HG03575 (cell line): ENCODE measurements around the gene LMTK2.

Experiments
- ATAC-seq: cut with Tn5 transposase; IDR thresholded peaks from one replicate; pipeline ENCODE4 v1.9.1; 2021; ENCODE audit not compliant: unreplicated experiment, insufficient number of reproducible peaks, low FRiP score; ENCODE audit errors: extremely low read depth

The LMTK2 gene

DNA sequence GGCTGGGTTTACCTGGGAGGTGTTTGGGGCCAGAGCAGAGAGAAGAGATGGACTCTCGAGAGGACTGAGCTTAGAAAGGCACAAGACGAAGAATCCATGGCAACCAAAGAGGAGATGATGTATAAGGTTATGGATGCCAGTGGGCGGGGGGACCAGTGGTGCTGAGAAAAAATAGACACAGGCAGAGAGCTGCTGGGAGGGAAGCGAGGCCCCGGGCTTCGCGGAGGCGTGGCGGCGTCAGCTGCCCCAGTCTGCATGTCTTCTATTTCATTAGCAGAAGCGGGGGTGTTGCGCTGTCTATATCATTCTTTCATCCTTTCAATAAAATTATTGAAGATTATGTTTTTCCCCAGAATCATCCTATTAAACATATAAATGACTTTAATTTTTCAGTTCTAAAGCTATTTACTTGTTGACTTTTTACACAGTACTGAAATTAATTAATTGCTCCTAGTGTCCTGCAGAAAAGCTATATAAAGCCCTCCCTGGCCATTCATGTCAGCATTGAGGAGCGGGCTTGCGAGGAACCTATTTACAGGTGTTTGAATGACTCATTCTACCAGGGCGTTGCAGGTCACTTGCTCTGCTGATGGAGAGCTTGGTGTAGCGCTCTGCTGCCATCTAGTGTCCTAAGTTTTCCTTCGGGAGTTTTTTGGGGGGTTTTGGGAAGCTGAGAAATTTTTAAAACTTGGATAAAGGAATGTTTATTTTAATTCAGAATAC lies 61.7 kb downstream of the LMTK2 start:
- ATAC-seq, result no peak

- ATAC-seq, result no peak
These were observed 62.4 kb downstream of the LMTK2 start for GRCh38 chr7:98168904-98169621.

- ATAC-seq, result no peak
These were observed 64.3 kb downstream of the LMTK2 start for GRCh38 chr7:98170966-98171365.

DNA sequence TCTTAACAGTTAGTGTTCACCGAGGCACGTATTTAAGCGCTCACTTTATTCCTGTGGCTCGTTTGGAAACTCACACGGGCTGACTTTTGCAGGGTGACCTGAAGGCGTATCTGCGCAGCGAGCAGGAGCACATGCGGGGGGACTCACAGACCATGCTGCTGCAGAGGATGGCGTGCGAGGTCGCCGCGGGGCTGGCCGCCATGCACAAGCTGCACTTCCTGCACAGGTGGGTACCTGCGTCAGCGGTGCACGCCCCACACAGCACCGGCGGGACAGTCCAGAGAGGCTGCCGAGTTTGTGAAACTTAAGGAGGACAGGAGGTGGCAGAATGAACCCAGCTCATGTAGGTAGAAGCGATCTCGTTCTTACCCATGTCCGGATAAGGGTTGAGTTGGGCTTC lies 64.8 kb downstream of the LMTK2 start:
- ATAC-seq, result no peak

DNA sequence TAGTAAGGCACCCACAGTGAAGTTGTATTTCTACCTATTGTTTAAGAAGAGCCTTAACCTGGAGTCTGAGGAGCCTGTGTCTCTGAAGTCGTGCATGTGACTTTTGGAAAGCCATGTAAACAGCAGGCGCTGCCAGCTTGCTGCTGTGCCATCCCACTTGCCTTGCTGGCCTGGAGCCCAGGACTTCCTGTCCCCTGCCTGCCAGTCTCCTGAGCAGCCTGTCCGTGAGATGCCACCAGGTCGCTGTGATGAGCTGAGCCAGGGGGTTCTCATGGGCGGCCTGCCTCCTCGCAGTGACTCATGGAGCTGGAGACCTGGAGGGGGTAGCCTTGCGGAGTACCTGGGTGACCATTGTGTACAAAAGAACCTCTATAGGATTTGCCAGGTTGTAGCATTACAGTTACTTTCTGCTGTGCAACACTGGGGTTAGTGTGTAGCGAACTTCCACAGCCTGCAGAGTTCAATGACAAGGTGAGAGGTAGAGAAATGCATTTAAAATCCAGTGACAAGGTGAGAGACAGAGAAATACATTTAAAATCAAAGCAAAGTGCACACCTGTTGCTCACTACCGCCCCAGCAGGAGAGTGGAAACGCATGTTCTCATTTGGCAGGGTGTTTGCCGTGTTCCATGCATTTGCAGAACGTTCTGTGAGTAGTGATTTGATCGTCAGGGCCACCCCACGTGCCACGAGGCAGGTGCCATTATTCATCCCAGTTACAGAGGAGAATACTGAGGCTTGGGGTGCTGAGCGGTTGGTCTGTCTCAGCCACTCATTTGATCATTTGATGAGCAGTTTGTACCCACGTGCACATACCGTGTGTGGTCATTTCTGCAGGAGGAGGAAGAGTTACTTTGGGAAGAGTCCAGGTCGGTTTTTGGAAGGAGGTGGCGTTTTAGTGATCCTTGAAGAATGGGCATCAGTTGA lies 67.9 kb downstream of the LMTK2 start:
- no peak for ATAC-seq

- no peak for ATAC-seq
These were observed 68.7 kb downstream of the LMTK2 start for GRCh38 chr7:98175260-98175940.

DNA sequence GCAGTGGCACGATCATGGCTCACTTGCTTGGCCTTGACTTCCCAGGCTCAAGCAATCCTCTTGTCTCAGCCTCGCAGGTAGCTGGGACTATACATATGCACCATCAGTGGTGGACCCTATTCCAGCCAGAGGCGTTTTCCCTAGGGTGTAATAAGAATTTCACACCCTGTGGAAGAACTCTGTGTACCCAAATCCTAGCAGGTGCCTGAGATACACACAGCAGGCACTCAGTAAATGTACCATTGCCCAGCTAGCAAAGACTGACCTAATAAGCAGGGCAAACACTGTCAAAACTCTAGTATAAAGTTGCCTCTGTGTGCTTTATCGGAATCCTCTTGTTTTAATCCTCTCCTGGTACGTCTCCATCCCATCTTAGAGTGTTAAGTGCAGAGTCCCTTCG lies 70.9 kb downstream of the LMTK2 start:
- ATAC-seq, result no peak

DNA sequence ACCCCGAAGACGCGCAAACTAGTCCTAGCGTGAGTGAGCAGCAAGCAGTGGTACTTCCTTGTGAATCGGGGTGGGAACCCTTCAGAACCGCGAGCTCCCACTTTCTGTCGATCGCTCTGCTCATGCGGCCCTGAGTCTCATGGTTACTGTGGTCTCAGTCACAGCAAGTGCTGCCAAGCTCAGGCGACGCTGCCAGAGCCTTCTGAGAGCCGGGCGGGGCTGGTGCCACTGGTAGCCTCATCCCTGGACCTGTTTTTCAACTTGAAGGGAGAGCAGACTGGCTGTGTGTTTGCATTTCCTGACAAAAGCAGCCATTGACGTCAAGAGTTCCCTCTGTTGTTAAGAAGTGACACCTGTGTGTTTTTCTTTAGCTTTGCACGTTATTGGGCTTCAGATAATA lies 71.7 kb downstream of the LMTK2 start:
- no peak for ATAC-seq

DNA sequence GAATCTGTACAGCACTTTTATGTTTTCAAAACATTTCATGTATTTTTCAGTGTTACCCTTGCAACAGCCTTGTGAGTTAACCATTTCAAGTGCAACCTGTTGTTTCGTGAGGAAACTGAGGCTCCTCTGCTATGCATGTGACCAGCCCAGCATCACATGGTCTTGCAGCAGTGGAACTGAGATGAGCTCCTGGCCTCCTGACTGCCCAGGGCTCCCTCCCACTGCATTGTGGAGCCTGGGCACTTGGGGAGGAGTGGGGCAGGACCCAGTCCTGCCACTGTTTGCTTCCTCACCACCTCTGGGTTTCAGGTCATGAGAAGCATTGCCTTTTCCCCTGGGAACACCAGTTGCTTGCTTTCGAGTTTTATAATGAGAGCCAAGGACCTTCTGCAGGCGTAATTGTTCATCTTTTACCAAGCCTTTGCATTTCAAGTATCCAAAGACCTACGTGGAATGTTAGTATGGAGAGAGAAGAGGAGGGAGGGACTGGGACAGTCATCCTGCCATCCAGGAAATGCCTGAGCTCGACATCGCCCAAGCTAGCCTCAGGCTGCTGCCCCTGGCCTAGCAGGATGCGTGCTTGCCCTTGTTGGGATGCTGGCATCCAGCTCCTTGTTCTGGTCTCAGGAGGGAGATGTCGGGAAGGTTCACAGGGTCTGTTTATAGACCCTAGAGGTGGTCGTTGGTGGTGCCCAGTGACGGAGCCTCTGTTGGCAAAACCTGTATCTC lies 72.3 kb downstream of the LMTK2 start:
- ATAC-seq, result no peak

GRCh38 chr7:98180751-98181150 lies 74.1 kb downstream of the LMTK2 start:
- no peak for ATAC-seq

GRCh38 chr7:98185101-98185500 lies 78.4 kb downstream of the LMTK2 start:
- ATAC-seq, result no peak

DNA sequence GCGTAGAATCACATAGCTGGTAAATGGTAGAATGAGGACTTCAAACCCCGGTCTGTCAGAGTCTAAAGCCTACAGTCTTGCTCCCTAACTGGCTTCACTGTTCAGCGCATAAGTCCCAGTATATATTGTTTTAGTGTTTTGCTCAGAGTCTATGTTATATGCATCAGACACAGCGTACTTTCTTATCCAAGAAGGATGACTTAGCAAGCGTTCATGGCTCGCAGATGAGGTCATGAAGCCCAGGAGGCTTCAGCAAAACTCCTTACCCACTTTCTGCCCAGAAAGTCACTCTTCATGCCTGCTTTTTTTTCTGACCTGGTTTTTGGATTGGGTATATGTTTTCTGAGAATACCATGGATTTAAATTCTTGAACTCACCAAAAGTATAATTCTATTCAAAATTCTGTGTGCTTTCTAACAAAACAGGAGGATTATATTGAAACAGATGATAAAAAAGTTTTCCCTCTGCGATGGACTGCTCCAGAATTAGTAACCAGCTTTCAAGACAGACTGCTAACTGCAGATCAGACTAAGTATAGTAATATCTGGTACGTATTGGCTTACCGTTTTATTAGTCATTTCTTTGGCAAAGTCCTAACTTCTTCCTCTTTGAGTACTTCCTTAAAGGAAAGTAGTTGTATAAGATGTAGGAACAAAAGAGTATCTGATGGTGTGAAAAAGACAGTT lies 79.9 kb downstream of the LMTK2 start:
- ATAC-seq, result no peak

DNA sequence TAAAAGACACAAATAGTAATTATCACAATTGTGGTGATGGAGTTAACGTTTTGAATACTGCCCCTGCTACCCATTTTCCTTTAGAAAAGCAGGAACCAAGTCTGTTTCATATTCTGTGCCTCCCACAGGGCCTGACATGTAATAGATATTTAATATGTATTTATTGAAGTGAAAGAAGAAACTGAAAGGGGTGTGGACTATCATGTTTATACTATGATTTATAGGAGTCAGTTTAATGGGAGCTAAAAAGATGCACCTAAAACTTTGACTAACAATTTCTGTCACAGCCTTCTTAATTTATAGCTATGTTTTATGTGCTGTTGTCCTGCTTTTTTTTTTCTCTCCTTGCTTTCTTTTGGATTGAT lies 80.5 kb downstream of the LMTK2 start:
- no peak for ATAC-seq

GRCh38 chr7:98189559-98189958 lies 82.9 kb downstream of the LMTK2 start:
- no peak for ATAC-seq

GRCh38 chr7:98191668-98192431 lies 85.2 kb downstream of the LMTK2 start:
- ATAC-seq, result no peak

DNA sequence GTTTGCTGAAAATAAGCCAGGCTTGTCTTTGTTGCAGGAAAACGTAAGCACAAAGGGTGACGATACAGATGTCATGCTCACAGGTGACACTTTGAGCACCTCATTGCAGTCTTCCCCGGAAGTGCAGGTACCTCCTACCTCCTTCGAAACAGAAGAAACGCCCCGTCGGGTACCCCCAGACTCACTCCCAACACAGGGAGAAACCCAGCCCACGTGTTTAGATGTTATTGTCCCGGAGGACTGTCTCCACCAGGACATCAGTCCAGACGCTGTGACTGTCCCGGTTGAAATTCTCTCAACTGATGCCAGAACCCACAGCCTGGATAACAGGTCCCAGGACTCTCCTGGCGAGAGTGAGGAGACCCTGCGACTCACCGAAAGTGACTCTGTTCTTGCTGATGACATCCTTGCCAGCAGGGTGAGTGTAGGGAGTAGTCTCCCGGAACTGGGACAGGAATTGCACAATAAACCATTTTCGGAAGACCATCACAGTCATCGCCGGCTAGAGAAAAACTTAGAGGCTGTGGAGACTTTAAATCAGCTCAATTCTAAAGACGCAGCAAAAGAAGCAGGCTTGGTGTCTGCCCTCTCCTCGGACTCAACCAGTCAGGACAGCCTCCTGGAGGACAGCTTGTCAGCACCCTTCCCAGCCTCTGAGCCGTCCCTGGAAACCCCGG lies 86.3 kb downstream of the LMTK2 start:
- ATAC-seq, result no peak
